Bronchial epithelial cell (primary cell): Measurements from ENCODE around the gene PCYT2. TPM values are rescaled to one million over a fixed set of nuclear protein-coding genes. Genes with fewer than 3 reads are reported as not detected.
"Not testable (repeated sequence)": the region's sequence is repeated elsewhere in the genome, so short reads cannot be mapped to it uniquely, and the experiment has no call there.

Experiments
- DNase-seq: peaks from one replicate; pipeline ENCODE4 v3.0.0-alpha.2; 2010; ENCODE audit warnings: low read depth
- FAIRE-seq: peaks from 2 replicates; lab custom pipeline; 2011; peaks lifted over from hg19 to GRCh38; lab: Jason Lieb, UNC
- H3K27me3 ChIP-seq: 2 replicates; pipeline ENCODE4 v1.5.1; 2011; ENCODE audit warnings: low read length; ENCODE audit not compliant: control insufficient read depth, insufficient read depth
- H3K36me3 ChIP-seq: 2 replicates; pipeline ENCODE4 v1.5.1; 2011; ENCODE audit warnings: low read length; ENCODE audit not compliant: control insufficient read depth, insufficient read depth
- H3K4me3 ChIP-seq: 2 replicates; pipeline ENCODE4 v1.5.1; 2011; ENCODE audit warnings: mild to moderate bottlenecking, low read depth, low read length, control low read depth
- CTCF ChIP-seq: IDR thresholded peaks from 2 replicates; pipeline ENCODE4 v1.5.1; 2011; ENCODE audit warnings: mild to moderate bottlenecking, moderate library complexity, low read length, control low read depth, inconsistent platforms; ENCODE audit not compliant: insufficient read depth, severe bottlenecking
- total RNA-seq: library from RNA; depleted of rRNA; stranded (reverse); fragments of >200 nt; gene quantifications from 2 replicates; pipeline ENCODE4 v1.2.1, GENCODE V29; 2014

PCYT2 gene
- total RNA-seq, 1 donor from 2014 or later = 29.5 TPM

DNA sequence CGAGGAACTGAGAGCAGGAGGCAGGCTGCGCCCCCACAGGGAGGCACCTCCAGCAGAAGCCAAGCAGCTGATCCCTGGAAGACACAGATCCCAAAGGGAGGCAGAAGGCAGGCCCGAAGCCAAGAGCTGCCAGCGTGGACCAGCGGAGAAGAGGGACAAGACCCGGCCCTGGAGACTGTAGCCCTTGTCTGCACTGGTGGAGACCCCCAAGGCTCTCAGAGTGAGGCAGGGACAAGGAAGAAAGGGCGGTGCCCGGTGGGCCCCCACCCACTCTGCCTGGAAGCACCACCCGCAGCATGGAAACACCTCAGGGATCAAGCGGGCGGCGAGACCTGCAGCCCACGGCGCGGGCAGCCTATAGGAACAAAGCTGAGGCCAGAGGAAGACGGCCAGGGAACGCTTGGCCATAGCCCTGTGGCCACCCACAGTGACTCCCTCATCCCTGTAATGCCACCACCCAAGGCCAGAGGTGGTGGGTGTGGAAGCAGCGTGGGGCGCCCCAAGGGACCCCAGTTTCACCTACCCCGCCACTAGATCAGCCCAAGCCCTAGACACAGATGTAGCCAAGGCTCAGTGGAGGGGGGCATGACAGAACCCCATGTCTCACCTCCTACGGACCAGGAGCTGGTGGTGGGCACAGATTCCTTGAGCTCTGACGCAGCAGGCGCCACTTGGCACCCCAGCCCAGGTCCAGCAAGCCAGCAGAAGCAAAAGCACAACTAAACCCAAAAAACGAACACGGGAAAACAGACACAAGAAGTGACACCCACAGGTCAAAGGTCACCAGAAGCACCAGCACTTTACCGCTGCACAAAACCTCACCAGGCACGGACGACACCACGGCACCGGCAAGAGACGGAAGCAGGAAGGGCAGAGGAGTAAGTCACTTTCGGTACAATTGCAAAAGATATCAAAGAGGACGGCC is 9.7 kb upstream of the PCYT2 start:
- H3K27me3 ChIP-seq = no peaks in the 10 kb centered on the region
- peaks cover 16% of the 10 kb centered on the region for H3K36me3 ChIP-seq
- no peak for TF ChIP-seq CTCF
- FAIRE-seq (no peak), DNase-seq (no peak)
- no peak overlapping the region for H3K4me3 ChIP-seq

DNA sequence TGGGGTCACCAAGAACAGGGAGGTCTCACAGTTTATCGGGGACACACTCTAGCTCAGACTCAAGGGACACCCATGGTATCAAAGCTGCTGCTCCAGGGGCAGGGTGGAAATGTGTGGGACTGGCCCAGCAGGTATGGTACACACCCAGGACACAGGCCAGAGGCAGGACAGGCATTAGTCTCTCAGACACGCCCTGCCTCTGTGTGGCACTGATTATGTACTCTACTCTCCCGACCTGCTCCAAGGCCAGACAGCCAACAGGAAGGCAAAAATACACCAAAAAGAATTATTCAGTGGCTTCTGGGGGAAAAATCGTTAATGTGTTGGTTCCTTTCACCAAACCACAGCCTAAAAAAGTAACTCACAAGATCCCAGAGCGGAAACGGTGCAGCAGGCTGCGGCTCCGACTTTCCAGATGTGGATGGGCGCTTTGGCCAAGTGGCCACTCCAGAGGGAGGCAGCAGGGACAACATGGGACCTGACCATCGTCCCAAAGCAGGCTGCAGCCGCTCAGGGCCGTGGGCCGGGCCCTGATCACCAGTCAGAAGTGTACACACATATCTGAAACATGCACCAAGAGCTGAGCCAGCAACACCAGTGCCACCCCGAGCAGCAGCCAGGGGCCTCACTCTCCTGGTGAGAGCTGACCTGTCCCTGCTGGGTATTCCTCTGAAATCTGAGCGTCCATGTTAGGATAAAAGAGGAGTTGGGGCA is 7.8 kb upstream of the PCYT2 start:
- Histone ChIP-seq H3K36me3 (peaks cover 34% of the 10 kb centered on the region), H3K27me3 (no peaks in the 10 kb centered on the region), H3K4me3 (no peak overlapping the region)
- DNase-seq (no peak), FAIRE-seq (peak; percentile 94)
- no peak for TF ChIP-seq CTCF

DNA sequence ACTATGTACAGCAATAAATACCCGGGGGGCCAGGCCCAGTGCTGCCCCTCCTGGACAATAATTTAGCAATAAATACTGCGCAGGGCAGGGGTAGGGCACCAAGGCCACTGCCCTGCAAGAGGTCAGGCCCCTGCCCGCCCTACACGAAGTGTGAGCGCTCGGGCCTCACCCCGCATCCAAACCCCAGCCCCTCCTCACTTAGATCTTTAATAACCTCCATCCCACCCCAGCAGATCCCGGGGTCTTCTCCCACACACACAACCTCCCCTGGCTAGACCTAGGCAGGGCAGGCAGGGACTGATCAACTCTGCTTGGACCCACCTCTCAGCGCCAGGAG is 7.1 kb upstream of the PCYT2 start:
- H3K4me3 ChIP-seq, FAIRE-seq, DNase-seq, H3K27me3 ChIP-seq: not testable (repeated sequence)
- peaks cover 41% of the 10 kb centered on the region for H3K36me3 ChIP-seq

GRCh38 chr17:81917565-81918332 is 6.5 kb upstream of the PCYT2 start, which contains the start of gene SIRT7:
Gene SIRT7, minus strand, starts transcription at chr17:81918176. Its CDS starts 45 bp downstream, at chr17:81918131.
- H3K27me3 ChIP-seq = no peaks in the 10 kb centered on the region
- H3K4me3 ChIP-seq = peak within 1 kb of the TSS; percentile 46
- no peak for TF ChIP-seq CTCF
- no peak for FAIRE-seq
- peak; percentile 48 for DNase-seq
- peaks cover 42% of the 10 kb centered on the region for H3K36me3 ChIP-seq

- peak; percentile 84 for DNase-seq
- no peak for FAIRE-seq
- peaks cover 45% of the 10 kb centered on the region for H3K36me3 ChIP-seq
- peak overlapping the region; percentile 46 for H3K4me3 ChIP-seq
- H3K27me3 ChIP-seq = no peaks in the 10 kb centered on the region
- TF ChIP-seq CTCF = no peak
Observed at GRCh38 chr17:81916234-81917001, 5.2 kb upstream of the PCYT2 start.
